ENCODE data around the gene DNAJB1.
"Not testable (repeated sequence)": the region's sequence is repeated elsewhere in the genome, so short reads cannot be mapped to it uniquely, and the experiment has no call there.

Gene DNAJB1

DNA sequence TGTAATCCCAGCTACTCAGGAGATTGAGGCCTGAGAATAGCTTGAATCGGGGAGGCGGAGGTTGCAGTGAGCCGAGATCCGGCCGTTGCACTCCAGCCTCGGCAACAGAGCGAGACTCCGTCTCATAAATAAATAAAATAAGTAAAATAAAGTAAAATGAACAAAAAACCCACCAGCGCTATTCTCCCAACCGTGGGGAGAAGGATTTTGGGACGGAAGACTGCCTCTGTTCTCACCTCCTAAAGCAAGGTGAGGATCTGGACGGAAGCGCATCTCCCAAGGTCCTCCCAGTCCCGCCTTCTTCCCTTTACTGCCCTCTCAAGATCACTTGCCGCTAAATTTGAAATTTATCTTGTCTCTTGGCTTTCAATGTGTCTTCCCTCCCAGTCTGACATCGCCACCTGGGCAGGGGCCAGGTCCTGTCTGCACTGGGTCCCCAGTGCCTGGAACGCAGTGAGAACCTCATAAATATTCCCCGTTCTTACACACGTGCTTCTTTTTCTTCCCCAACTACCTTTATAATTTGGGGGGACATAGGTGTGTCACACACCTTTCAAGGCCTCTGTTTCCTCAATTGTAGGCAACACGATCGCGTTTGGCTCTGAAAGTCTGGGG lies 1.2 kb upstream of the DNAJB1 start:
- no peak for DNase-seq

DNA sequence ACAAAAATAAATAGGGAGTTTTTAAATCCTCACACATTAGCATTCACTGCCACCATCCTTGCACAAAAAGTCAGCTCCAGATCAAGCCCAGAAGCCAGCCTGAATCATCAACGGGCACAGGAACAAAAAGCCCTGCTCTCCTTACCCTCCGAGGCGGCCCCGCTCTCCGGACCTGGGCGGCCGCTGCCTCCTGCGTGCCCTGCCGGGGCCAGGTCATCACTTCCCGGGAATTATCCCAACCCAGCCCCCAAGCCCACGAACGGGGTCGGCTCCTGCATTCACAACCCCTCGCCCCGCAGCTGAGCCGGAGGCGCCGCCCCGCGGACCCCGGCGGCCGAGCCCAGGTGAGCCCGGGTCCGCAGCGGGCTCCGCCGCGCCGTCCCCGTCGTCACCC lies 754 bp downstream of the DNAJB1 start:
- DNase-seq: no peak

DNA sequence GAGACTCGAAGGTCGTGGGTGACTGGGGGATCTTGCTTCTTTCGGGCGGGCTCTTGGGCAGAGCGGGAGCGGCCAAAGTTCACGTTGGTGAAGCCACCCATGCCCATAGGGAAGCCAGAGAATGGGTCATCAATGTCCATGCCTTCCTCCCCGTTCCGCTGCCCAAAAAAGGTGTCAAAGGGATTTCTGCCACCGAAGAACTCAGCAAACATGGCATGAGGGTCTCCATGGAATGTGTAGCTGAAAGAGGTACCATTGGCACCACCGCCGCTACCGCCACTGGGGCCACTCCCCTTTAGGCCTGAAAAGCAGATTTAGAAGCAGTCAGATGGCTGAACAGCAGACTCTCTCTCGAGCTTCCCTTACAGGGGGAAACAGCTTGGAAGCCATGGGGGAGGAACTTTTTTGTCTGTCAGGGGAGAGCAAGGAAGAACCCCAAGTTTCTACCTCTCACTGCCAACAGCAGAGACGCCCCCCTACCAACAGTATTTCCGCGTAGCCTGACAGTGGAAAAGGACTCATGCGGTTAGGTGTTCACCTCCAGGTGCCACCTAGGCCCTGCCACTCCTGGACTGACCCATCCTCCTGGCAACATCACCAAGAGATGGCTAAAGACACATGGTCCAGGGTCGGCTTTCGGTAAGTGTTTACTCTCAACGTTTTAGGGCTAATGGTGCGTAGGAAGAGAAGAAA lies 1.3 kb downstream of the DNAJB1 start:
- no peak for DNase-seq

DNA sequence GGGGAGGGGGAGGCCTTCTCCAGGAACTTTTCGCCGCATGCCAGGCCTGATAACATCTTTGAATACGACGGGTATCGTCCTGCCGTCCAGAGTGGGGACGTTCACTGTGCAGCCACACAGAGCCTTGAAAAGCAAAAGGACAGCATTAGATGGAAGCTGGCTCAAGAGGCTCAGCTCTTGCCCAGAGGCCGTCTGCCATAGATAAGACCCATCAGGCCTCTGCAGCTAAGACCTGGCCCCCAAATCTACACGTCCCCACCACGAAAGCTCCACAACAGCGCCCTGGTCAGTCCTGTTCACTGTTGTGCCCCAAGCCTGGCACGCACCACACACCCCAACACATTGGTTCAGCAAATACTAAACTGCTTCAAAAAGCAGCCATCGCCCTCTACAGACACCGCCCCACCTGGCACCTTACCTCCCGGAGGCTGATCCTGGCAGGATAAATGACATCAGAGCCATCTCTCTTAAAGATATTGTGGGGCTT lies 2.1 kb downstream of the DNAJB1 start:
- DNase-seq: no peak

DNA sequence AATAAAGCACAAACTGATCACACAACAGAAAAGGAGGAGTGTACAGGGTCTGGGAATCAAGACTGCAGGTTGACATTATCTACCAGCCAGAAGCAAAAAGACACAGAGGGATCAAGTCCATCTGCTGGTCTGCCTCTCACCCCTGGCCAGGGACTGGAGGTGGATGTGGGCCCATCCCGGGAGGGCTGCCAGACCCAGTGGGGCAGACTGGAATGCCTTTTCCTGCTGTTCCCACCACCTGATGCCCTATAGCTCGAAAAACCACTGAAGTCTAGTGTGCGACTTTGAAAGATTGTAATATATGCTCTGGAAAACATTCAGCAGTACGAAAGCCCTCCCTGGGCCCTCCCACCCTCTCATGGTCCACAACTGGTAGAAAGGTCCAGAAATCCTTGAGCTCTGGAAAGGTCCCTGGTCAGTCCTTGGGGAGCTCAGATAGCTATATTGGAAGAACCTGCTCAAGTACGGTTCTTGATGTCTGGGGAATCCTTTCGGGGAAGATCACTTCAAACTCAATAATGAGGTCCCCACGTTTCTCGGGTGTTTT lies 2.6 kb downstream of the DNAJB1 start:
- no peak for DNase-seq

DNA sequence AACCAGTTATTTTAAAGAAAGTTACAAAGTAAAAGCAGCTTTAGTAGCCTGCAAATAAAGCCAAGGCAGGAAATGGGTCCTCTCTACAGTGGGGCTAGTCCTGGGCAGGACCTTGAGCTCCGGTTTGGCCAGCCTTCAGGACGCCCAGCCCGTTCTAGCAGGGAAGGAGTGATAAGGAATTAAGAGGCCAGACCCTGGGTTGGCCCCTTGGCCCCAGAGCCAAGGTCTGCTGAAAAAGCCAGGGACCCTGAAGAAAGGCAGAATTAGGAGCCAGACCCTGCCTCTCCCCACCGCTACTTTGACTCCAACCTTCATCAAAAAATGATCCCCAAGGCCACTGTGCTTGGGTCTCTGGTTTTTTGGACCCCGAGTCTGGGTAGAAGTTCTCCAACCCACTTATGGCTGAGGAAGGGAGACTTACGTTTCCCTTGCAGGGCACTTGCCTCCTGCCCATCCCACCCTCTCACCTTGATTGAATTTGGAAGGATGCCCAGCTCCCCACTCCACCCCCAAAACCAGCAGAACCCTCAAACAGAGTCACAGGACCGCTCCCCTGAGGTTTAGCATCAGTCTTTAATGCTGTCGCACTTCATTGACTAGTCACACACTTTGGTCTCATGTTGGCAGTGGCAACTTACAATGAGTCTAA lies 3.9 kb downstream of the DNAJB1 start:
- no peak for DNase-seq

DNA sequence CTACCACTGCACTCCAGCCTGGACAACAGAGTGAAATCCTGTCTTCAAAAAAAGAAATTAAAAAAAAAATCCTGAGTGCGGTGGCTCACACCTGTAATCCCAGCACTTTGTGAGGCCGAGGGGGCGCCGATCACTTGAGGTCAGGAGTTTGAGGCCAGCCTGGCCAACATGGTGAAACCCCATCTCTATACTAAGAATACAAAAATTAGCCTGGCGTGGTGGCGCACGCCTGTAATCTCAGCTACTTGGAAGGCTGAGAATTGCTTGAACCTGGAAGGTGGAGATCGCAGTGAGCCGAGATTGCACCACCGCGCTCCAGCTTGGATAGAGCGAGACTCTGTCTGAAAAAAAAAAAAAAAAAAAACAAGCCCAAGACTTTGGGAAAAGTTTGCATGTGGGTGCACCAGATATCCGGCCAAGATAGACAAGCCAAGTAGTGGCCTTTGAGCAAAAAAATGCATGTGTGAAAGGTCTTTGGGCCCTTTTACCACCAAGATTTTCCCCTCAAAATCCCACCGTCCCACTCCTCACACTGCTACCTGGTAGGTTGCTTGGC lies 5.7 kb downstream of the DNAJB1 start:
- no peak for DNase-seq

DNA sequence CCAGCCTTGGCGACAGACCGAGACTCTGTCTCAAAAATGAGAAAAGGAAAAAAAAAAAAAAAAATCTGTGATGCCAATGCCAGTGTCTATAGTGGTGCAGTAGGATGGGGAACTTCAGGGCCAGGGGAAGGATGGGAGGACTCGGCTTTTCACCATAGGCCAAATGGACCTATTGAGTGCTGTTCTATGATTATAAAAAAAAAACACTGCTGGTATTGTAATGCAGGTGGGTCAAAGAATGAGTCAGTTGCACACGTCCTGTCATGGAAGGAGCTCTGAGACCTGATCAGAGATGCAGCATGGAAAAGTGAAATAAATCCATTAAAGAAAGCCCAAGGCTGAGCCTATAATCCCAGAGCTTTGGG lies 7.0 kb downstream of the DNAJB1 start:
- DNase-seq: no peak

DNA sequence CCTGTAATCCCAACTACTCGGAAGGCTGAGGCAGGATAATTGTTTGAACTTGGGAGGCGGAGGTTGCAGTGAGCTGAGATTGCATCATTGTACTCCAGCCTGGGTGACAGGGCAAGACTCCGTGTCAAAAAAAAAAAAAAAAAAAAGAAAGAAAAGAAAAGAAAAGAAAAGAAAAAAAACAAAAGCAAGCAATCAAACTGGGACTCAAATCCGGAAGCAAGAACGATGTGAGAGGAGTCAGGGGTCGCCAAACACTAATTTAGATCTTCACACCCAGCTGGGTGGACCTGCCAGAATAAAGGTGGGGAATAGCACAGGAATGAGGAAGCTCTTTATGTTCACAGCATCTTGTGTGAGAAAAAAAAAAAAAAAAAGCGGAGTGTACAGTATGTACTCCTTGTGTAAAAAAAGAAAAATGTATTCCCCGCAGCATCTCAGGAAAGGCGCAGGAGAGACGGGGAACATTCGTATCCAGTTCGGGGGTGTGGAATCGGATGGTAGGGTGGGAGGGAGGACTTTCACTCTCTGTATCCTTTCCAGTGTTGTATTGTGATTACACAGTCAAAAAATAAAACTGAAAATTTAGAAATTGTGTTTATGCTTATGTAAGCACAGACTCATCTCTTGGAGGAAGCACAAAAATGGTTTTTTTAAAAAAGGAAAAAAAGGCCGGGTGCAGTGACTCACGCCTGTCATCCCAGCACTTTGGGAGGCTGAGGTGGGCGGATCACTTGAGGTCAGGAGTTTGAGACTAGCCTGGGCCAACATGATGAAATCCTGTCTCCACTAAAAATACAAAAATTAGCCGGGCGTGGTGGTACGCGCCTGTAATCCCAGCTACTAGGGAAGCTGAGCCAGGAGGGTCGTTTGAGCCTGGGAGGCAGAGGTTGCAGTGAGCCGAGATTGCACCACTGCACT lies 7.6 kb downstream of the DNAJB1 start:
- peak; percentile 27 for DNase-seq

DNA sequence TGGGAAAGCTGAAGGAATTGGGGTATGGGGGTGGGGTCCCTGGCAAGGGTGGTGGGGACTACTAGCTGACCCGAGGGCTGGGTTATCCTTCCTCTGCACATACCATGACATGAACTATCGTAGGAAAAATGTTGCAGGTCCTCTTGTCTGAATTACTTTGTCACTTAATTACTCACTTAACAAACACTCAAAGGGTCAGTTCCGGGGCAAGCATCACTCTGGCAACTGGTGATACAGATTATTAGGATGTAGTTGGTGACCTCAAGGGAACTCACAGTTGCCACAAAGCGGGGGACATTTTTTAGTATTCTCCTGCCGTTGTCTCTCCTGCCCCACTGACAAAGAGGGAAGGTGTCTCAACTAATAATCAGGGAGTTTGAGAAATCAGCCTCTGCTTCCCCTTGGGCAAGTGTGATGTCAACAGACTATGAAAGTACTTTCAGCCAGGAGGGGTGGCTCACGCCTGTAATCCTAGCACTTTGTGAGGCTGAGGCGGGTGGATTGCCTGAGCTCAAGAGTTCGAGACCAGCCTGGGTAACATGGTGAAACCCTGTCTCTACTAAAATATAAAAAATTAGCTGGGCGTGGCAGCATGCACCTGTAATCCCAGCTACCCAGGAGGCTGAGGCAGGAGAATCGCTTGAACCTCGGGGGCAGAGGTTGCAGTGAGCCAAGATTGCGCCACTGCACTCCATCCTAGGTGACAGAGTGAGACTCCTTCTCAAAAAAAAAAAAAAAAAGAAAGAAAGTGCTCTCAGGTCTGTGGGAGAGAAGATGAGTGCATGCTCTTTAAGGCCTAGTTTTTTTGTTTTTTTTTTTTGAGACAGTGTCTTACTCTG lies 10.3 kb downstream of the DNAJB1 start:
- DNase-seq: peak; percentile 21

DNA sequence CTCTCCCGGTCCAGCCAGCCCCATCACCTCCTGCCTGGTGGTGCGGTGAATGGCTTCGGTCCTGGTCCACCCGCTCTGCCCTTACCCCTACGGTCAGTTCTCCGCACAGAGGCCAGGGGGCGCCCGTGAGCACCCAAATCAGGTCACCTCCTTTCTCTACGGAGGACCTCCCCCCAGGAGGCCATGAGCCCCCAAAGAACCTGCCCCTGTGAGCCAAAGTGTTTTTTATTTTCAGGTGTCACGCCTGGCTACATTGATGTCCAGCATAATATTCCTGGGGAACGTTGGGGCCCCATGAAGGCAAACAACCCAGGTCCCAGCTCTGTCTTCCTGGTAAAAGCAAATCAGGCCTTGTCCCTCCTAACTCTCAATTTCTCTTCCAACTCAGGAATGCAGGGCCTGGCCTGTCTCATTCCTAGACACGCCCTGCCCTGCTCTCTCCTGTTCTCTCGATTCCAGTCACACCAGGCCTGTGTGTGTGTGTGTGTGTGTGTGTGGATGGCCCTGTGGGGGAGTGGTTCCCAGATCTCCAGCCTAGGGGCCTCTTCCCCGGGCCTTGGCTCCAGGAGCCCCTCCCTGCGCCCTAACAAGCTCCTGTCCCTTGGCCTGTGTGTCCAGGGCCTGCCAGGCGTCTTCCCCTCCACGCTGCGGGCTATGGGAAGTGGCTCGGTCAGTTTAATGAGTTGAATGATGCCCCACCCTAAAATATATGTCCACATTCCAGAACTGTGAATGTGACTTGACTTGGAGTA lies 12.5 kb downstream of the DNAJB1 start:
- DNase-seq: no peak

DNA sequence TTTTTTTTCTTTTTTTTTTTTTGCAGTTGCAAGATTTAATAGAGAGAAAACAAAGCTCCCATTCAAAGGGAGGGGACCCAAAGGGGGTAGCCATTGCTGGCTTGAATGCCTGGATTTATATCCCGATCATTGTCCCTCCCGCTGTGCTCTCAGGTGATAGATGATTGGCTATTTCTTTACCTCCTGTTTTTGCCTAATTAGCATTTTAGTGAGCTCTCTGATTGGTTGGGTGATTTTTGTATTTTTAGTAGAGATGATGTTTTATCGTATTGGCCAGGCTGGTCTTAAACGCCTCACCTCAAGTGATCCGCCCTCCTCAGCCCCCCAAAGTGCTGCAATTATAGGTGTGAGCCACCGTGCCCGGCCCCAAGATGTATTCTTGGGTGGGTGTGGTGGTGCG lies 13.6 kb downstream of the DNAJB1 start:
- not testable (repeated sequence) for DNase-seq

DNA sequence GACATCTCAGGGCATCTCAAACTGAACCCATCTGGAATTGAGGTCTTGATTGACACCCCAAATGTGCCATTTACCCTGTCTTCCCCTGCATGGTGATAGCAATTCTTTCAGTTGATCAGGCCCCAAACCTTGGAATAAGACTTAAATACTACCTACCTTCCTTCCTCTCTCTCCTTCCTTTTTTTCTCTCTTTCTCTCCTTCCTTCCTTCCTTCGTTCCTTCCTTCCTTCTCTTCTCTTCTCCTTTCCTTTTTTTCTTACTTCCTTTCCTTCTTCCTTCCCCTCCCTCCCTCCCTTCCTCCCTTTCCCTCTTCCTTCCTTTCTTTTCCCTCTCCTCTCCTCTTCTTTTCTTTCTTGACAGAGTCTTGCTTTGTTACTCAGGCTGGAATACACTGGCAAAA lies 14.9 kb downstream of the DNAJB1 start:
- no peak for DNase-seq

DNA sequence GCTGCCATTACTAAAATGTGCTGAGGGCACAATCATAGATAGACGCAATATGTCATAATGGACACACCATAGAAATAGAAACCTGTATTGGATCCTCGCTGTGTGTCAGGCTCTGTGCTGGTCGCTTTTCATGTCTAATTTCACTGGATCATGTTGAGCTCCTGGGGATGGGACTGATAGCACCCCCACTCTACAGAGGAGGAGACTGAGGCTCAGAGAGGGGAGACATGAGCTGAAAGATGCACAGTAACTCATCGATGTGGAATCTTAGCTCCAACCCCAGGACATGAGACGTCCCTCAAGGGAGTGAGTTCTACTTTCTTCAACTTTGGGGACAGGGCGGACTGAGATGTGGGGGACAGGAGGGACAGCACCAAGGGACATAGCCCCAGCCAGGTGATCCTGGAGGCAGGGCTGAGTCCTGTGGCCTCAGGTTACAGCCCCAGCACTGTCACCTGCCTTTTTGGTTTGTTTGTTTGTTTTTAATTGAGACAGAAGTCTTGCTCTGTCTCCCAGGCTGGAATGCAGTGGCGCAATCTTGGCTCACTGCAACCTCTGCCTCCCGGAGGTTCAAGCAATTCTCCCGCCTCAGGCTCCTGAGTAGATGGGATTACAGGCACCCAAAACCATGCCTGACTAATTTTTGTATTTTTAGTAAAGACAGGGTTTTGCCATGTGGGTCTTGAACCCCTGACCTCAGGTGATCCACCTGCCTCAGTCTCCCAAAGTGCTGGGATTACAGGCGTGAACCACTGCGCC lies 15.7 kb downstream of the DNAJB1 start:
- no peak for DNase-seq

DNA sequence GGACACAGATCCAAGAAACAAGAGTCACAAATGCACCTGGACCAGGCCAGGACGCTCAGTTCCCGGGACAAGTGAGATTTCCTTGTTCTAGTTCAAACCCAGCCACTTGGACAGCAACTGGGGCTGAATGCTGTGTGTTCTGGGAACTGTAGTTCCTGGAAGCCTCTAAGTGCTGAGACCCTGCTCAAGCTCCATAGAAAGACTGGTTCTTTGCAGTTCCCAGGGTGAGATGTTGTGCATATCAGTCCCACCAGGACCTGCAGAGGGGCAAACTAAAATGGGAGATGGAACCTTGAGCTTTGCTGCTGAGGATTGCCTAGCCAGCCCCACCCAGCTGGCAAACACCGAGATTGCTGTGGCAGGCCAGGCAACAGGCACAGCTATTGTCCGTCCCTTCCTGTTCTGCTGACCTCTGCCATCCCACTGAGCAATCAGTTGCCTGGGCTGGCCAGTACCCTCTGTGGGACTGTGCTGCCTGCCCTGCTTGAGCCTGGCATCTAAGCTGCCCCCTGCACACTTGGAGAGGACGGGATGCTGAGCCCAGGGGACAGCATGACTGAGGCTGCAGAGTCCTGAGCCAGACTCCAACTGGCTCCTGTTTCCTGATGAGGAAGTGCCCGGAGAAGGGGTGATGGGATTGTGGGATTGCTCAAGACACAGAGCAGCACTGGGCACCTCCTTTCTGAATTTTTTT lies 20.8 kb downstream of the DNAJB1 start:
- DNase-seq: no peak

DNA sequence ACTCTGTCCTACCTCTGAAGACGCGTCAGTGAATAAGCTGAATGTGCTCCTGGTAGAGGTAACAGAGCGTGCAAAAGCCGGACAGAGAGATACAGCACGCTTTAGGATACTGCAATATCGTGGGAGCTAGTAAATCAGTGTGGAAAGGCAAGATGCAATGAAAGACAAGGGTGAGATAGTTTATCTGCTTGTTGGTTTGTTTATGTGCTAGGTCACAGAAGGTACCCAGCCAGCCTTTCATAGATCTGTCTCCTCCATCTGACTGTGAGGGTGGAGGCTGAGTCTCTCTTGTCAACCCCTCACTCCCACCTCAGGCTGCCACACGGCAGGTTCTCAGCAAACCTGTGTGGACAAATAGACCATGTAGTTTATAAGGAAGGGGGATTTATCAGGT lies 21.4 kb downstream of the DNAJB1 start:
- no peak for DNase-seq

DNA sequence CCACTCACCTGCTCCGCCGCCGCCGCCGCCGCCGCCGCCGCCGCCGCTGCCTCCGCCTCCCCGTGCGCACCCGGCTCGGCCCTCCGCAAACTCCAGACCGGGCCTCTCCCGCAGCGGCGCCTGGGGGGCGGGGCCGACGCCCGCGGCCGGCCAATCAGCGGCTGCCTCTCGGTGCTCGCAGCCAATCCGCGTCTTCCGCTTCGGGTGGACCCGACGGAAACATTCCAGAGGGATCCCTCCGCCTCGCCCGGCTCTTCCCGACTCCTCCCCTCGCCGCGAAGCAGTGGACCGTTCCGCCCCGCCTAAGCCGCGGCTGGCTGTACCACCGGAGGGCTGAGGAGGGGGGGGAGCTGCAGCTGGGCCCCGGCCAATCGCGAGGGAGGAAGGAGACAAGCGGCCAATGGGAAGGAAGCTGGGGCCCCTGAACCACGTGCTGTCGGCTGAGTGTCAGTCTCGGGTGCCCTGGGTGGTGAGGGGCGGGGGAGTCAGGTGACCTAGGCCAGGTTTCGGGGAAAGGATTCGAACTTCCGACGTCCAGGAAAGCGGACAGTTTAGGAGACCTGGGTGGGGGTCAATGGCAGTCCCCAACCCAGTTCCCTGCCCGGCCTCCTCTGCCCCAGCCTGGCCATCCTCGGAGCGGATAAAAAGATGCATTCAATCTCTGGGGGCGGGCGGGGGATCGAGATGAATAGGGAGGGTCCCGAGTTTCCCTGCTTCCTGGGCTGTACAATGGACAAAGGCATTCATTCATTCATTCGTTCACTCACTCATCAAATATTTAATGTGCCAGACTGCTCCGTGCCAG lies 22.0 kb downstream of the DNAJB1 start, which contains the start of gene GIPC1:
GIPC1 (minus strand) TSS at position 99 of the 805 bp plus-strand sequence. CDS start 13,151 bp downstream, outside the sequence.
- DNase-seq: peak; percentile 84

DNA sequence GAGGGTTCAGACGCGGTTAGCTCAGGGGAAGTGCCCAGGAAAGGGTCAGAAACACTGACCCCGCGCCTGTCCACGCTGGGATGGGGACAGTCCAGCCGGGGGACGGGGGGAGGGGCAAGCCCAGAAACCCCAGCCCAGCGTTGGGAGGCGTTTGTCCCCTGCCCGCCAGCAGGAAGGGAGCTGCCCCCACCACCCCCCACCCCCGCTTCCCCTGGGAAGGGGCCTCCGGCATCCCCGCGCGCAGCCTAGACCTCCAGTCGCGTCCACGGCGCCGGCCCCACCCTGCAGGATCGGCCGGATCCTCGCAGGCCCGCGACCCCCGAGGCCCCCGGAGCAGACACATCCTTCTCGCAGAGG lies 22.5 kb downstream of the DNAJB1 start:
- DNase-seq: no peak
